GM18517 (cell line): ENCODE results near the gene POPDC3.
"Not testable (repeated sequence)": the region's sequence is repeated elsewhere in the genome, so short reads cannot be mapped to it uniquely, and the experiment has no call there.

ENCODE experiments used
- ATAC-seq: cut with Tn5 transposase; IDR thresholded peaks from one replicate; pipeline ENCODE4 v1.9.1; 2021; ENCODE audit warnings: mild to moderate bottlenecking, moderate library complexity; ENCODE audit not compliant: unreplicated experiment

POPDC3 gene

DNA sequence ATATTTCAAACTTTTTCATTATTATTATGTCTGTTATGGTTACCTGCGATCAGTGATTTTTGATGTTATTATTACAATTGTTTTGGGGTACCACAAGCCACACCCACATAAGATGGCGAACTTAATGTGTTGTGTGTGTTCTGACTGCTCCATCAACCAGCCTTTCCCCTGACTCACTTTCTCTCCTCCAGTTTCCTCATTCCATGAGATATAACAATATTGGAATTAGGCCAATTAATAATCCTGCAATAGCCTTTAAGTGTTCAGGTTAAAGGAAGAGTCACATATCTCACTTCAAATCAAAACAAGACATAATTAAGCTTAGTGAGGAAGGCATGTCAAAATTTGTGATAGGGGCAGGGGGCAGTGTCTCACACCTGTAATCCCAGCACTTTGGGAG is 16.3 kb upstream of the POPDC3 start:
- ATAC-seq = no peak

DNA sequence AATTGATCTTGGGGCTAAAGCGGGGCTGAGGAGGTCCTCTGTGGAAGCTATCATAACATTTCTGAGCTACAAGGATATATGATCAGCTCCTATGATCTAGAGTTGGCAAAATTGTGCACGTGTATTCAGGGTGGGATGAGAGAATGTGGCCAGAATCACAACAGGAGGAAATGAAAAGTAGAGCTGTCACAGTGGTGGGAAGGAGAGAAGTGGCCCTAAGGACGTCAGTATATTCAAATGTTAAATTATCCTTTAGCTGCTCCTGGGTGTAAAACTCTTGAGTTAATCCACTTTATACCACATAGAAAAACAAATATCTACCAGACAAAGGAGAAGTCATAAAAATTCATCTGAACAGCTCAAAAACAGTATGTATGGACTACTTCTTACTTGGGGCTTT is 14.8 kb upstream of the POPDC3 start:
- no peak for ATAC-seq

DNA sequence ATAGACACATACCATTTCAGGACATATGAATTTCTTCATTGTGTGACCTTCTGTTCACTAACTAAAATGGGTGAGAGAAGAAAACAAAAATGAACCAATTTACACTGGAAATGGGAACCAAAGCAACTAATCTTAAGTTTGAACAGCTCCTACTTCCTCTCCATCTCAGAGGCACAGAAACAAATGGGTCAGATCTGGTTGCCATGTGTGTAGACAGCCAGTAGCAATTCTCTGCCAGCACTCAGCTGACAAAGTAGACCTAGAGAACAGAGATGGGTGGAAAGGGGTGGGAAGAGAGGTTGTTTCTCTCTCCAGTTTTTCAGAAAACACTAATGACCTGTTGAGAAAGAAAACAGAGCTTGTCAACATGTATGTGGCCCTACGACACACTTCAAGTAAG is 14.3 kb upstream of the POPDC3 start:
- no peak for ATAC-seq

DNA sequence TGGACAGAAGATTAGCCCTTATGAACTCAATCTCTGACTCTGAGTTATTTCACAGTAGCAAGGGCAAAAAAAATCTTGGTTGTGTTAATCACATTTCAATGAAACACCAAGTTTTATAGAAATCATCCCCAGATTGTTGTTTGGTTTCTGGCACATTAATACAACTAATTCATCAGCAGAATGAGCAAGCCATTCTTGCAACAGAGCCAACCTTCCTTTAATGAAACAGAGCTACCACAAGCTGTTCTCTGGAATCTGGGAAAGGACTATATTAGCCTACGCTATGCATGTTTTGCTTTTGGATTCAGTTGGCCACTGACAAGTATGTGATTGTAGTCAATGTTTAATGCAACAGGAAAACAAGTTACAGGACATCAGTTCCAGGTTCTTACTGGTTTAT is 13.8 kb upstream of the POPDC3 start:
- ATAC-seq = no peak

DNA sequence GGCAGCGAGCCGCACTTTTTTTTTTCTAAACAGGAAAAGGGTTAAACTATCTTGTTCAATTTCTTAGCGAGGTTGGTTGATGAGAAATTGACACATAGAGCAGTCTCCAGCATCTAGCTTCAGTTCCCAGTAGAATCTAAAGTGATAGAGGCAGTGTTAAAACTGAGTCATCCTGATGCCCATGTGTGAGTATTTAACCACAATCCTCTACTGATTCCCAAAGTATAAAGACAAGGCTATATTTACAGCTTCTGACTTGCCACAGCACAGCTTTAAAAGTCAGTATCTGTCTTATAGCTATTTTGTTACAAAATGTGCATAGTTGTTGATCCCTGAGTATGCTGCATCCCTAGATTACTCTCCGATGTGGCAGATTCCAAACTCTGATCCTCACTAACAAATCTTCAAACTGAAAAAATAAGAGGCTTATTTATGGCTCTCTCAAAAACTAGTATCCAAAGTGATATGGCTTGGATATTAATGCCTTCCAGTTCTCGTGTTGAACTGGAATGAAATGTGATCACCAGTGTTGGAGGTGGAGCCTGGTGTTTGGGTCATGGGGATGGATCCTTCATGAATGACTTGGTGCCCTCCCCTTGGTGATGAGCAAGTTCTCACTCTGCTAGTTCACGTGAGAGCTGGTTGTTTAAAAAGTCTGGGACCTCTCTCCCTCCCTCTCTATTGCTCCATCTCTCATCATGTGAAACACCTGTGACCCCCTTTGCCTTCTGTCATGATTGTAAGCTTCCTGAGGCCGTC is 13.1 kb upstream of the POPDC3 start:
- ATAC-seq = no peak

DNA sequence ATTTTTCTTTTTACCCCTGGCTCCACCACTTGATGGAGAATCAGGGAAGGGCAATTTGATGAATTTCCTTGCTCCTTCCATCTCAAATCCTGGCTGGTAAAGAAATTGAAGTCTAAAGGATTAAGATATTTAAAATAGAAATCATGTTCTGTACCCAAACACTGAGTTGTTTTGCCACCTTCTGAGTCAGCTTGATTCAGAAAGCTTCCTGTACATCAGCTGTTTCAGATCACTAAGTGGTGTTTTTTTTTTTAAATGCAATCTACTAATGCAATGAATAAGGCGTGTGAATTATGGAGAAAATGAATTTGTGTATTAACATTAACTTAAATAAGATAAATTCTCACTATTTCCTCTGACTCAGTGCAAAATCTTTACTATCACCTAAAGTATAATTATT is 11.5 kb upstream of the POPDC3 start:
- ATAC-seq = no peak

DNA sequence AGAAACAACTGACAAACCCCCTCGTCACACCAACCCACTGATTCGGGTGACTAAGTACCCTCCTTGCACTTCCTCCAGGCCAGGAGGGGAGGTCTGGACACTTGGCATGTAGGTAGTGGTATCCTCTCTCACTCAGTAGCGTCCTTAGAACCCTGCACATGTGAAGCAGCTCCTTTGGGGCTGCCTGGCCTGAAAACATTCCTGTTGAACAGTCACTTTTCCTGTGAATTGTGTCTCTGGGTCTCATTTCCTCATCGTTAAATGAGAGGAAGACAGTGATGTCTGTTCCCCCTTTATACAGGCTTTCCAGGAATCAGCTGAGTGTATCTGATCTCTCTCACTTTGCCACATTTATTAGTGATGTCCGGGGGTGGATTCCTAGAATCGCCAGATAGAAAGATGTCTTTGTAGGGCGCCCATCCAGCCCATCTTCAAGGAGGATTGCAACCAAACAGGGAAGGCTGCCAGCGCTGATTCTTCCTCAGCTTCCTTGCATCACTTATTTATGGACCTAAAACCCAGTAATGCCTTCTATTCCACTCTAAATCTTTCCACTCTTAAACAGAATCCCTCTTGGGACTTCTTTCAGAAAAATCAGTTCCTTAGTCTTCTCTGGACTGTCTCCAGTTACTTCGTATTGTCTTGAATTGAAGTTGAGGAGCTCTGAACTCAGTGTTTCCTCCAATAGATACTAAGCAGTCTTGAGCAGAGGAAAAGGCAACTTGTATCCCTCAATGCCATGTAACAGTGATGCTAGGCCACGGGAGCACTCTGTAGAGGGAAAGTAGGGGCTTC is 9.4 kb upstream of the POPDC3 start:
- no peak for ATAC-seq

DNA sequence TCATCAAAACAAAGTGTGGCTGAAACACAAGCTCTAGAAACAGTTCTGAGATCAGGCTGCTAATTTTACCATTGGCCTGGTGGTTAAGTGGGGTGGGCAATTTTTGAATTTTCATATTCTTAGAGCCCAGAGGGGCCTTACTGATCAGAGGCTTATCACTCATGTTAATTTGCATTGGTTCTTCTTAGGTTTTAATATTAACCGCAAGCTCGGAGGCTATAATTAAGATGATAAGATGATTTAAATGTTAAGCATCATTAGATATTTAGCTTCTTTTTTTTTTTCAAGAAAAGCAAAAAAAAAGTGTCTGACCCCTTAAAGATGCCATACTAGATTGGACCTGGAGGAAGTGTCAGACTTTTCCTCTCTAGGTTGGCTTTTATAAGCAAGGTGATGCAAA is 8.4 kb upstream of the POPDC3 start:
- ATAC-seq = no peak

DNA sequence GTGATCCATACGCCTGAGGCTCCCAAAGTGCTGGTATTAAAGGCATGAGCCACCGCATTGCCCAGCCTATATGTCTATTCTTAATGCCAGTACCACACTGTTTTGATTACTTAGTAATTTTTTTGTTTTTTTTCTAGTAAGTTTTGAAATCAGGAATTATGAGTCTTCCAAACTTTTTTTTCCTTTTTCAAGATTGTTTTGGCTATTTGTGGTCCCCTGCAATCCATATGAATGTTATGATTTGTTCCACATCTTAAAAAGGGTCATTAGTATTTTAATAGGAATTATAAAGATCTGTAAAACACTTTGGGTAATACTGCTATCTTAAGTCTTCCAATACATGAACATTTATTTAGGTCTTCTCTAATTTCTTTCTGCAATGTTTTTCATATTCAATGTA is 6.8 kb upstream of the POPDC3 start:
- ATAC-seq = no peak

DNA sequence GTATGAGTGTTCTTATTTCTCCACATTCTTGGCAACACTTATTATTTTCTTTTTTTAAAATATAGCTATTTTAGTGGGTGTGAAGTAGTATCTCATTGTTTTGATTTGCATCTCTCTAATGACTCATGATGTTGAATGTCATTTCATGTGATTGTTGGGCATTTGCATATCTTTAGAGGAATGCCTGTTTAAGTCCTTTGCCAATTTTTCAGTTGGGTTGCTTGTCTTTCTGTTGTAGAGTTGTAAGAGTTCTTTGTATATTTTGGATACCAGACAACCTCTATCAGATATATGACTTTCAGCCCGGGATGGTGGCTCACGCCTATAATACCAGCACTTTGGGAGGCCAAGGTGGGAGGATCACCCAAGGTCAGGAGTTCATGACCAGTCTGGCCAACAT is 5.1 kb upstream of the POPDC3 start:
- no peak for ATAC-seq

DNA sequence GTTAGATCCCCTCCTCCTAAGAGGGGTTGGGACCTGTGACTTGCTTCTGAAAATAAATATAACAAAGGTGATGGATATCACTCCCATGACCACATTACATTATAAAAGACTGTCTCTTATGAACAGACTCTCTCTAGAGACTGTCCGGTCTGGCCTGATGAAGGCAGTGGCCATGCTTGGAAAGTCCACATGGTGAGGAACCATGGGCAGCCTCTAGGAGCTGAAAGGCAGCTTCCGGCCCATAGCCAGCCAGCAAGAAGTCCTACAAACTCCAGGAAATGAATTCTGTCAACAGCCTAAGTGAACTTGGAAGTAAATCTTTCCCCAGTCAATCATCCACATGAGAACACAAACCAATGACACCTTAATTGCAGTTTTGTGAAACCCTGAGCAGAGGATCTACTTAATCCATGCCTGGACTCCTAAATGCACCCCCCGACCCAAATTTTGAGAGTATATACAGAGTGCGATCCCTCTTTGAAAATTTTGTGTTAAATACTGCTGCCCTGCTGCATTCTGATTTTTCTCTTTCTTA is 2.2 kb upstream of the POPDC3 start:
- no peak for ATAC-seq

DNA sequence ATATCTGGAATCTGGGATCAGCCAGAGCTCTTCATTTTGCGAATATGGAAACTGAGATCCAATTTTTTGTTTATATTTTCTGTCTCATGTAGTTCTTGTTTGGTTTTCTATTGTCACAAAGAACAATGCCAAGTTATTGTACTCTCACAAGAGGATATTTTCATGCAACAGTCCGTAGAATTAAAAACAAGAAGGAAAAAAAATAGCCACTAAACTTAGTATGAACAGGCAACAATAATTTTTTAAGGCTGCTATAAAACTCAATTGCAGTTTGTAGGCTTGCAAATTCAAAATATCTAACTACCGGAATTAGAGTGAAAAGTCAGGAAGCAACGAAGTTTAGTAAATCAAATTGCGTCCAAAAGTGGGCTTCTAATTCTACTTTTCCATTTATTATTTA is 1.2 kb downstream of the POPDC3 start:
- ATAC-seq = no peak

DNA sequence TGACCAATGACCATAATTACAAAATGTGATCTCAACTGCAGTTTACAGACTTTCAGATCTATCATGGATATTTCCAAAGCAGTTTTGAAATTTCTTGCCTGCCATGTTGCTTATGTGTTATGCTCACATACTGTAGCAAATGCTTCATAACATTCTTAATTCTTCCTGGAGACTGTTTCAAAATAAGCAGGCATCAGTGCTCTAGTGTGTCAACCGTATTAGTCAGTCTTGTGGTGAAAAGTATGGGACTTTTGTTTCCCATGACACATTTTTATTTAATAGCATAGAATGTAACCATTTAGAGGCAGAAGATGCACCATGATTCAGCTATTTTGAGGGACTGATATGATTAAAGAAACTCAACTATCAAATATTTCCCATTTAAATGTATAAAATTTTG is 1.7 kb downstream of the POPDC3 start:
- no peak for ATAC-seq

DNA sequence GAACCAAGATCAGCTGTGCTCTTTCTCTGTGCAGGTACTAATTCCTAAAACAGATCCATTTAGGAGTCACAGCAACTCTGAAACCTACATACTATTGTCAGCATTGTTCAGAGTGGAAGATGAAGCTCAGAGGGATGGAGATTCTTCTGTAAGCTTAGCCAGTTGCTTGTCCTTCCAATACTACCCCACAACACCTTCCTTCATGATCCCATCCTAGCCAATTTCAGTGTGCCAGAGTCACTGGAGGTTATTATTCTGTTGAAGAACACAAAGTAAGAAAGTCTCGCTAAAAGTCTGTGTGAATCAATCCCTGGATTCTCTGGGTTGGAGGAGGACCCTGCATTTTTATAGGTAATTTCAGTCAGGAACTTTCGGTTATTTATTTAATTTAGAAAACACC is 2.3 kb downstream of the POPDC3 start:
- no peak for ATAC-seq

DNA sequence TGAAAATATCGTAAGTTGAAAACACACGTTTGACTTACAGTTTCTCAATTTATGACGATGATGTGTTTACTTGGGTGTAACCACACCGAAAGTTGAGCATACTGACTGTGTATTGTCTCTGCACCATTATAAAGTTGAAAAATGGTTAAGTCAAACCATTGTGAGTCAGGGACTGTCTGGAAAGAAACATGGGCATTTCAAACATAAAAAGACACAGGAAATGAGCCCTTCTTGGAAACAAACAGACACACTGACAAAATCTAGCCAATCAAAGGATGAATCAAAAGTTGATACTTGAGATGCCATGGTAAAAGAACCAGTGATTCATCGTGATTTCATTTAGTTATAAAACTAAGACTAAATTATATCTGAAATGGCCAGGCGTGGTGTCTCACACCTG is 5.3 kb downstream of the POPDC3 start:
- ATAC-seq = no peak

DNA sequence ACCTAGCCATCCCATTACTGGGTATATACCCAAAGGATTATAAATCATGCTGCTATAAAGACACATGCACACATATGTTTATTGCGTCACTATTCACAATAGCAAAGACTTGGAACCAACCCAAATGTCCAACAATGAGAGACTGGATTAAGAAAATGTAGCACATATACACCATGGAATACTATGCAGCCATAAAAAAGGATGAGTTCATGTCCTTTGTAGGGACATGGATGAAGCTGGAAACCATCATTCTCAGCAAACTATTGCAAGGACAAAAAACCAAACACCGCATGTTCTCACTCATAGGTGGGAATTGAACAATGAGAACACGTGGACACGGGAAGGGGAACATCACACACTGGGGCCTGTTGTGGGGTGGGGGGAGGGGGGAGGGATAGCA is 7.3 kb downstream of the POPDC3 start:
- ATAC-seq = not testable (repeated sequence)

DNA sequence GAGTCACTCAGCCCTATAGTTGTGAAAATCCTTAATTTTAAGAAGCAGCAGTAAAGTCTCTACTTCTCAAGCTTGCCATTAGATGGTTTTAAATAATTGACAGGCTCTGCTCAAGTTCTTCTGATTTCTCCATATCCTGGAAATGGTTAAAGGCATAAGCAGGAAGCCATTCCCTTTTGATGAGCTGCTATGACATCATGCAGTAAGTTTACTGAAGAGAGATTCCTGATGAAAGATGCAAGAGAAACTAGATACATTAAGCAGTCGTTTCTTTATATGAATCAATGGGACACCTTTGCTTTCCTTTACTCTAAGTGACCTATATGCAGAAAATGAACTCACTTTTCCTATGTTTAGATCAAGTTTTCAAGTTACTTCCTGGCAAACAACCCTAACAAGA is 9.8 kb downstream of the POPDC3 start:
- no peak for ATAC-seq

DNA sequence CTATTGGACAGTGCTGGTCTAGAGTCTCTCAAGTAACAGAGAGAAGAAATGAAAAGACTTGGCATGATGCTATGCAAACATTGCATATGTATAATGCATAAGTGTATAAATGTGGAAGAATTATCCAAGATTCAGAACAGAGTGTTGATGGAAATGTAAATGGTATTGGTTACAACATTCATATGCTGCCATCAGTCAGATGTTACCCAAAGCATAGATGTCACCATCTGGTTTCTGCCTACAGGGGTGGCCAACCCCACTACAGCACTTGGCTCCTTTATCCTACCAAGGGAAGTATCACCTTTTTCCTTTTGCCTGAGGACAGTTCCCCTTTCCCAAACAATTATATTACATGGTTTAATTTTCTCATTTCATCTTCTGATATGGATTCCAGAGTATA is 11.9 kb downstream of the POPDC3 start:
- no peak for ATAC-seq

DNA sequence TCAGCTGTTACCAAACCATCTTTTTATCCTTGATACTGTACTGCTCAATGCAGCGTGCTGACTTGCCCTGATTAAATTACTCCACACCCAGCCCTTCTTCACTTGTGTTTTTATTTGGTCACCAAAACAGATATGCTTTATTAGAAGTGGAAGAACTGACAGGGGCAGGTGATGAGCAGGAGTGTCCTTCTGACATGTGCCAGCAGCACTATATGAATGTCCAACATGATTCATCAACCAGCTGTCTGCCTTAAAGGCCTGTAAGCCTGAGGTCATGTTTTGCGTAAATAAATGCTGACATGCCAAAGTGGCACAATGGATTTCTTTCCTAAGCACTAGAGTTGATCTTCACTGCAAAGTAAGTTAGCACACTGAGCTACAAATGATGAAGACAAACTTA is 15.4 kb downstream of the POPDC3 start:
- ATAC-seq = no peak

DNA sequence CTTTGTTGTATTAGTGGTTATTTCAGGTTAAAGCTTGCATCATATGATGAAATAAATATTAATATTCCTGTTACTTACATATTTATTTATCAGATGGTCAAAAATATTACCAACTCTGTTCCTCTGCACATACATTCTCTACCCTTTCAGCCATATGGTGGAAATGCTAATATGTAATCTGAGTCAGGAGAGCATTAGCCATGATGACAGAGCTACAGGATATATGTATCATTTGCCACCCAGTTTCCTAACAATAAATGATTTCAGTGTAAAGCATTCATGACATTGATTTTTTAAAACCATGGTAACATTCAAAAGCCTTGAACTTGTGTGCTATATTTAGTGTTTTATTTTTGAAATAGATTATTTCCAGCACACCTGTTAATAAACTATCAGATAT is 16.6 kb downstream of the POPDC3 start:
- no peak for ATAC-seq

DNA sequence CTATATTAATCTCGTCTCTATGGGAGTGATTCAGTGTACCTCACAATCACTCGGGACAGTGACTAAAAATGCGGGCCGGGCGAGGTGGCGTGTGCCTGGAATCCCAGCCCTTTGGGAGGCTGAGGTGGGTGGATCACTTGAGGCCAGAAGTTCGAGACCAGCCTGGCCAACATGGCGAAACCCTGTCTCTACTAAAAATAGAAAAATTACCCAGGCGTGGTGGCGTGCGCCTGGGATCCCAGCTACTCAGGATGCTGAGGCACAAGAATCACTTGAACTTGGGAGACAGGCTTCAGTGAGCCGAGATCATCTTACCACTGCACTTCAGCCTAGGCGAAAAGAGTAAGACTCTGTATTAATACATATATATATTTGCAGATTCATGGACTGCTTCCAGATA is 17.4 kb downstream of the POPDC3 start:
- no peak for ATAC-seq

DNA sequence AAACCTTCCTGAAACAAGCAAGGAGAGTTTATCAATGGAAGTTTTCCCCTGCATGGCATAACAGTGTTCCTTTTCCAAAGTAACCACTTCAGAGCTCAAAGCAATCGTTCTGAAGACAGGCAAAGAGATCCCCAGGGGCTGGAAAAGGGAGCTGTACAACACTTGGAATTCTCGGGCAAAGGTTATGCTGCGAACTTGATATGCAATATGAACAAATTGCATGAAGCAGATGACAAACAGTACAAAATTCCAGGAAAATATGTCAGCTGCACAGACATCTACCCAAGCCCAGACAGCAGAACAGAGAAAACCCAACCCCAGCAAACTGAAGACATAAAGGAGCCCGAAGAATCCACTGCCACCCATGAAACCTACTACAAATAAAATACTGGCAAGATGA is 18.4 kb downstream of the POPDC3 start:
- ATAC-seq = no peak
